CD4-positive, CD25-positive, alpha-beta regulatory T cell (primary cell): ENCODE results near the gene YTHDF1. TPM values are rescaled to one million over a fixed set of nuclear protein-coding genes. Genes with fewer than 3 reads are reported as not detected.

Source experiments
- ATAC-seq, 2 donors: fragments of 150-1000 bp; cut with Tn5 transposase; one replicate each; pipeline ENCODE4 v1.10.0; 2021; ENCODE audit warnings: low read depth in 2 of 2, moderate number of reproducible peaks in 2 of 2, moderate library complexity in 1 of 2
- DNase-seq, 3 donors: peaks; one replicate each; pipeline versions ENCODE4 v3.0.0 to v3.0.0-alpha.2; 2012 to 2022; ENCODE audit warnings: mixed read lengths in 1 of 3
- H3K27ac ChIP-seq: one replicate; pipeline ENCODE4 v1.7.0; 2013; ENCODE audit warnings: mild to moderate bottlenecking, low read length; ENCODE audit not compliant: insufficient read depth, poor library complexity, severe bottlenecking
- H3K27me3 ChIP-seq: one replicate; pipeline ENCODE4 v1.7.0; 2013; ENCODE audit warnings: low read length; ENCODE audit not compliant: control insufficient read depth, insufficient read depth
- H3K36me3 ChIP-seq: one replicate; pipeline ENCODE4 v1.7.0; 2013; ENCODE audit warnings: mild to moderate bottlenecking, low read length, moderate library complexity; ENCODE audit not compliant: control insufficient read depth, insufficient read depth
- H3K4me1 ChIP-seq: 2 replicates; pipeline ENCODE4 v1.7.0; 2013; ENCODE audit warnings: mild to moderate bottlenecking, low read length; ENCODE audit not compliant: insufficient read depth, control insufficient read depth, poor library complexity, severe bottlenecking
- H3K4me3 ChIP-seq: one replicate; pipeline ENCODE4 v1.7.0; 2013; ENCODE audit warnings: low read depth, mild to moderate bottlenecking, low read length, moderate library complexity
- H3K9me3 ChIP-seq, 2 experiments: 1 replicate in 1 of 2; 2 replicates in 1 of 2; pipeline ENCODE4 v1.7.0; 2013; ENCODE audit warnings: low read length in 2 of 2, mild to moderate bottlenecking in 1 of 2, moderate library complexity in 1 of 2; ENCODE audit not compliant: control insufficient read depth in 2 of 2
- H3K27ac Mint-ChIP-seq, 3 donors: one replicate each; pipeline ENCODE4 v1.8.0; 2020 to 2022; ENCODE audit warnings: mild to moderate bottlenecking in 3 of 3, mixed read lengths in 3 of 3, moderate library complexity in 2 of 3
- H3K27me3 Mint-ChIP-seq: one replicate; pipeline ENCODE4 v1.8.0; 2022; ENCODE audit warnings: mild to moderate bottlenecking, mixed read lengths
- H3K36me3 Mint-ChIP-seq: one replicate; pipeline ENCODE4 v1.8.0; 2020; ENCODE audit warnings: mixed read lengths
- H3K4me1 Mint-ChIP-seq, 4 donors: one replicate each; pipeline ENCODE4 v1.8.0; 2020 to 2022; ENCODE audit warnings: mixed read lengths in 4 of 4, mild to moderate bottlenecking in 1 of 4
- H3K4me3 Mint-ChIP-seq, 4 donors: one replicate each; pipeline ENCODE4 v1.8.0; 2020 to 2022; ENCODE audit warnings: mild to moderate bottlenecking in 4 of 4, mixed read lengths in 4 of 4, moderate library complexity in 3 of 4
- H3K9me3 Mint-ChIP-seq, 7 donors: one replicate each; pipeline ENCODE4 v1.8.0; 2020 to 2022; ENCODE audit warnings: mixed read lengths in 7 of 7, mild to moderate bottlenecking in 3 of 7, moderate library complexity in 2 of 7
- polyA plus RNA-seq, 4 donors: library from polyadenylated mRNA; unstranded; fragments of 300-500 nt; fragmentation: Illumina TruSeq; gene quantifications; one replicate each; pipeline ENCODE4 v1.2.3, GENCODE V29; 2021
- total RNA-seq: library from RNA; stranded (reverse); gene quantifications from one replicate; pipeline ENCODE4 v1.2.3, GENCODE V29; 2022

Gene YTHDF1
- total and polyA plus RNA-seq, 5 donors from 2014 or later: 28.5 to 38.4 (median 33.5) TPM

DNA sequence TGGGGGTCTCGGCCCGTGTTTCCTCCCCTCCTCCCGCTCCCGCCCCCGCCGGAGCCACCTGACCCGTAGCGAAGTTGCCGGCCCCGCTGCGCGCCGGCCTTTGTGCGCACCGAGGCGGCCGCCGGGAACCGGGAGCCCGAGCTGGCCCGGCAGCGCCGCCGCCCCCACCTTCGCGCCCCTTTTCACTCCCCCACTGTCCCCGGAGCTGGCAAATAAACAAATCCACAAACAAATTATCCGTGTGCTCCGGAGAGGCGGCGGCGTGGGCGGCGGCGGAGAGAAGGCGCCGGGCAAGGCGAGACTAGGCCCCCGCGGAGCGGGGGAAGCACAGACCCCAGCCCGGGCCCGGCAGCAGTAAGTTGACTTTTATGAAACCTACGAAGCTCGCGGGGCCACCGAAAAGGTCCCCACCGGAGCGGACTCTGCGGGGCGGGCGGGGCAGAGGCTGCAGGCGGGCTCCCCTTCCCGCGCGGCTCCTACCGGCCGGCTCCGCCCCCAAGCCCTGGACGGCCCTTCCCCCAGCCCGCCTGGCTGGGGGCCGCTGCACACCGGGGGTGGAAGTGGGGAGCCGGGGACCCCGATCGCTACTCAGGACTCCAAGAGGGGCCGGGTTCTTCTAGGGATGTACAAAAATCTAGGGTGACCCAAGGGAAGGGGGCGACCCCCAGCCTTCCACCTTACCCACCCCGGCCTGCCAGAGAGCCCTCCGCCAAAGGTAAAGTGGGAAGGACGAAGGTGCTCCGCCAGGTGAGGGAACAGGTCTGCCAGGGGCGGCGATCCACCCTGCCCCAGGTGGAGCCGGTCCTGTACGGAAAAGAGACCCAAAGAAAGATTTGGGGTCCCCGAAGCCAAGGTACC, 40.7 kb downstream of the YTHDF1 start:
- H3K27me3 ChIP-seq: no peaks in the 10 kb centered on the region
- peaks cover 43% of the 10 kb centered on the region for H3K27me3 Mint-ChIP-seq
- peaks cover 0 to 2% (median 0%) of the 10 kb centered on the region in 7 donors for H3K9me3 Mint-ChIP-seq

DNA sequence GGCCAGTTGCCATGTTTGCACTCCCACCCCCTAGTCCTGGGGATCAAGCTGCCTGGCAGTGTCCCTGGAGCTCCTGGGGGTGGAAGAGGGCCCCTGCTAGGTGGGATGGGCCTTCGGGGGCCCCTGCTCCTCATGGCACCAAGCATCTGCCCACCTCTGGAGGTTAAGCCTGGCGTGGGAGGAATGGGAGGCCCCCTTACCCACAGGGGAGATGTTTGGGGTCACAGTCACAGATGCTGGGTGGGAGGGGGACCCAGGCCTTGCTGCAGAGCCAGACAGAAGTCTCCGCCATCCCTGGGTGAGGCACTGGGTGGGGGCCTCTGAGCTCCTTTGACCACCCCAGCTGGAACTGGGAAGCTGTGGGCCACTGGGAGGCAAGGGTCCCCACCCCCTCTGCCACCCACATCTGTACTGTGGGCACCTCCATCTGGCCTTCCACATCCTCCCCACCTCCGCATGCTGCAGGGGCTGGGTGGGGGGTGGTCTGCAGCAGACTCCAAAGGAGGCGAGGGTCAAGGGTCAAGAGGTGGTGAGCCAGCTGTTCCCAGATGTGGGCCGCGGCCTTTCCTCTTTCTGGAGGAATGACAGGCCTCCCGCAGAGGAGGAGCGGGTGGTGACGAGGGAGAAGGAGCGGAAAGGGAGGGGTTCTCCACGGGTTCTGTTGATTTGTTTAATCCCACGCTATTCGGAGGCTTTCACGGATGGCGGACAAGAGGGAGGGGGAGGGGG, 41.5 kb downstream of the YTHDF1 start:
- H3K27me3 ChIP-seq: no peaks in the 10 kb centered on the region
- H3K27ac Mint-ChIP-seq: no peak overlapping the region
- no peak overlapping the region for H3K27ac ChIP-seq
- peaks cover 0 to 2% (median 0%) of the 10 kb centered on the region in 7 donors for H3K9me3 Mint-ChIP-seq
- peaks cover 0 to 11% (median 5%) of the 10 kb centered on the region in 4 donors for H3K4me1 Mint-ChIP-seq
- no peak for DNase-seq
- no peaks in the 10 kb centered on the region for H3K36me3 ChIP-seq
- no peak overlapping the region for H3K4me3 ChIP-seq
- no peak overlapping the region for H3K4me3 Mint-ChIP-seq
- H3K36me3 Mint-ChIP-seq: no peaks in the 10 kb centered on the region
- ATAC-seq: no peak
- H3K9me3 ChIP-seq: no peaks in the 10 kb centered on the region
- H3K4me1 ChIP-seq: peaks cover 7% of the 10 kb centered on the region
- H3K27me3 Mint-ChIP-seq: peaks cover 37% of the 10 kb centered on the region

More for the DNA sequence above, 40.7 kb downstream of the YTHDF1 start:
- H3K4me1 Mint-ChIP-seq: peaks cover 0 to 16% (median 5%) of the 10 kb centered on the region in 4 donors
- no peak for ATAC-seq
- H3K4me3 Mint-ChIP-seq: no peak overlapping the region
- no peak for DNase-seq
- Histone ChIP-seq H3K9me3 (no peaks in the 10 kb centered on the region), H3K4me3 (no peak overlapping the region), H3K27ac (no peak overlapping the region), H3K4me1 (peaks cover 11% of the 10 kb centered on the region), H3K36me3 (no peaks in the 10 kb centered on the region)
- H3K27ac Mint-ChIP-seq: no peak overlapping the region
- no peaks in the 10 kb centered on the region for H3K36me3 Mint-ChIP-seq

DNA sequence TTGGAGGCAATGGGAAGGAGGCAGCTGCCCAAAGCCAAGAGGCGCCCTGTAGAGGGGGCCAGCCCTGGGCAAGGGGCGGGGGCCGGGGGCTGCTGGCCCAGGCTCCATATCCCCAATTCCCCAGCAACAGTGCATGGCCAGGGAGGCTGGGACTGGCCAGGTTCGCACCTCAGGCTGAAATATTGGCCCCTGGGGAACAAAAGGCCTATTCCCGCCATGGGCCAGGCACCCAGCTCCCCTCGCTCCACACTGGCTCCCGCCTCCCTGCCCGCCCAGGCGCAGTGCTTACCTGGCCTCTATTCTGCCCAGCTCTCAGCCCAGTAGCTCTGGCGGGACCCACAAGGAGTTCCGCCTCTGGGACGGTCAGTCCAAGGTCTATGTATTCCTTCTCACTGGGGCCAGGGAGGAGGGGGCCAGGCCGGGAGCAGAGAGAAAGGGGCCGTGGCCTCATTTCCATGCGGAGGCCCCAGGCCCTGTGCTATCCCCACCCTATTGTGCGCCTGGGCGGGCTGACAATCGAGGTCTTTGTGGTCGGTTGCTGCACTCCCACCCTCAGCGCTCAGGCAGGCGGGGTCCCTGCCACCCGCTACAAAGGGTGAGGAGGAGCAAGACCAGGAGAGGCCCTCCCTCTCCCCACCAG, 42.3 kb downstream of the YTHDF1 start:
- Mint-ChIP-seq H3K4me1 (peaks cover 0 to 9% (median 3%) of the 10 kb centered on the region in 4 donors), H3K27me3 (peaks cover 35% of the 10 kb centered on the region), H3K9me3 (peaks cover 0 to 2% (median 0%) of the 10 kb centered on the region in 7 donors), H3K4me3 (no peak overlapping the region), H3K36me3 (no peaks in the 10 kb centered on the region), H3K27ac (no peak overlapping the region)
- Histone ChIP-seq H3K4me1 (no peaks in the 10 kb centered on the region), H3K4me3 (no peak overlapping the region), H3K9me3 (no peaks in the 10 kb centered on the region), H3K27me3 (no peaks in the 10 kb centered on the region), H3K27ac (no peak overlapping the region), H3K36me3 (no peaks in the 10 kb centered on the region)
- no peak for ATAC-seq
- DNase-seq: no peak

DNA sequence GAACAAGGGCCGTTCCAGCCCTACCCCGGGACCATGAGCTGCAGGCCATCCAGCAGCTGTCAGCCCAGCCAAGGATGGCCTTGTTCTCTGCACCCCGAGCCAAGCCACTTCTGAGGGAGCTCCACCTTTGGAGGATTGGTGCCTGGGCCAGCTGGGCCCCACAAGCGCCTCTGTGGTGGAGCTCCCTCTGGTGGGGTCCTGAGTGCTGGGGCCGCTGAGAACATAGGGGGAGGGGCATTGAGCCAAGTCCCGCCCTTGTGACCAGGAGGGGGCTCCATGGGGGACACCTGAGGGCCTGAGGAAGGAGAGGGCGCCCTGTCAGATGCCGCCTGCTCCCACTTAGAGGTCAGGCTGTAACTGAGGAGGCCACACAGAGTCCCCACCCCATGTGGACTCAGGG, 43.2 kb downstream of the YTHDF1 start:
- H3K27ac Mint-ChIP-seq: no peak overlapping the region
- DNase-seq: no peak

DNA sequence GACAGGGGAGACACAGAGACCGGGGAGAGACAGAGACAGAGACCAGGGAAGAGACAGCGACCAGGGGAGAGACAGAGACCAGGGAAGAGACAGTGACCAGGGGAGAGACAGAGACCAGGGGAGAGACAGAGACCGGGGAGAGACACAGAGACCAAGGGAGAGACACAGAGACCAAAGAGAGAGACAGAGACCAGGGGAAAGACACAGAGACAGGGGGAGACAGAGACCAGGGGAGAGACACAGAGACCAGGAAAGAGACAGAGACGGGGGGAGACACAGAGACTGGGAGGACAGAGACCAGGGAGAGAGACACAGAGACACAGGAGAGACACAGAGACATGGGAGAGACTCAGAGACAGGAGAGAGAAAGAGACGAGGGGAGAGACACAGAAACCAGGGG, 43.9 kb downstream of the YTHDF1 start:
- Histone ChIP-seq H3K4me3 (no peak overlapping the region), H3K27ac (no peak overlapping the region), H3K9me3 (no peaks in the 10 kb centered on the region), H3K27me3 (no peaks in the 10 kb centered on the region), H3K4me1 (no peaks in the 10 kb centered on the region), H3K36me3 (no peaks in the 10 kb centered on the region)
- H3K4me3 Mint-ChIP-seq: no peak overlapping the region
- H3K27me3 Mint-ChIP-seq: peaks cover 34% of the 10 kb centered on the region
- no peak for DNase-seq
- no peak overlapping the region for H3K27ac Mint-ChIP-seq
- H3K36me3 Mint-ChIP-seq: no peaks in the 10 kb centered on the region
- ATAC-seq: no peak
- H3K9me3 Mint-ChIP-seq: peaks cover 0 to 2% (median 0%) of the 10 kb centered on the region in 7 donors
- peaks cover 0 to 6% (median 3%) of the 10 kb centered on the region in 4 donors for H3K4me1 Mint-ChIP-seq

More for the DNA sequence above, 43.2 kb downstream of the YTHDF1 start:
- peaks cover 0 to 7% (median 3%) of the 10 kb centered on the region in 4 donors for H3K4me1 Mint-ChIP-seq
- peaks cover 0 to 2% (median 0%) of the 10 kb centered on the region in 7 donors for H3K9me3 Mint-ChIP-seq
- no peak overlapping the region for H3K4me3 Mint-ChIP-seq
- Histone ChIP-seq H3K27me3 (no peaks in the 10 kb centered on the region), H3K27ac (no peak overlapping the region), H3K9me3 (no peaks in the 10 kb centered on the region), H3K4me1 (no peaks in the 10 kb centered on the region), H3K36me3 (no peaks in the 10 kb centered on the region), H3K4me3 (no peak overlapping the region)
- no peak for ATAC-seq
- H3K36me3 Mint-ChIP-seq: no peaks in the 10 kb centered on the region
- peaks cover 35% of the 10 kb centered on the region for H3K27me3 Mint-ChIP-seq

GRCh38 chr20:63169681-63170080, 46.2 kb downstream of the YTHDF1 start:
- Mint-ChIP-seq H3K27me3 (peaks cover 24% of the 10 kb centered on the region), H3K27ac (no peak overlapping the region), H3K4me1 (peaks cover 0 to 2% (median 0%) of the 10 kb centered on the region in 4 donors), H3K4me3 (peak overlapping the region in 1 of 4 donors; percentile 53), H3K36me3 (no peaks in the 10 kb centered on the region), H3K9me3 (no peaks in the 10 kb centered on the region)
- Histone ChIP-seq H3K27me3 (no peaks in the 10 kb centered on the region), H3K4me1 (no peaks in the 10 kb centered on the region), H3K9me3 (no peaks in the 10 kb centered on the region), H3K27ac (no peak overlapping the region), H3K4me3 (no peak overlapping the region), H3K36me3 (no peaks in the 10 kb centered on the region)
- ATAC-seq: no peak
- DNase-seq: no peak

- Histone ChIP-seq H3K27ac (no peak overlapping the region), H3K4me1 (no peaks in the 10 kb centered on the region), H3K4me3 (no peak overlapping the region), H3K9me3 (no peaks in the 10 kb centered on the region), H3K27me3 (no peaks in the 10 kb centered on the region), H3K36me3 (no peaks in the 10 kb centered on the region)
- Mint-ChIP-seq H3K4me1 (peaks cover 0 to 2% (median 0%) of the 10 kb centered on the region in 4 donors), H3K36me3 (no peaks in the 10 kb centered on the region), H3K27me3 (peaks cover 26% of the 10 kb centered on the region), H3K9me3 (no peaks in the 10 kb centered on the region), H3K27ac (no peak overlapping the region), H3K4me3 (no peak overlapping the region)
- ATAC-seq (no peak), DNase-seq (no peak)
These were observed 47.1 kb downstream of the YTHDF1 start for GRCh38 chr20:63168861-63169260.
